ENCODE data around the gene PRKAA1. TPM values are rescaled to one million over a fixed set of nuclear protein-coding genes. Genes with fewer than 3 reads are reported as not detected.

The PRKAA1 gene
- total RNA-seq, 4 donors from 2014 or later, result 79.3 to 262 (median 112) TPM

DNA sequence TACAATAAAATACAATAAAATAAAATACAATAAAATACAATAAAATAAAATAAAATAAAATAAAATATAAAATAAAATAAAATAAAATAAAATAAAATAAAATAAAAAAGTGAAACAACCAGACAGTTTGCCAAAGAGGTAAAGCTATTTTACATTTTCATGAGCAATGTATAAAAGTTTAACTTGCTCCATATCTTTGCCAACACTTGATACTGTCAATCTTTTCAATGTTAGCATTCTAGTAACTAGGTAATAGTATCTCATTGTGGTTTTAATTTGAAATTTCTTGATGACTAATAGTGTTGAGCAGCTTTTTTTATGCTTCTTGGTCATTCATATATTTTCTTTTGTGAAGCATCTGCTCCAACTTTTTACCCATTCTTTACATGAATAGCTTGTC lies 59.7 kb downstream of the PRKAA1 start:
- H3K36me3 ChIP-seq, result peaks cover 0 to 20% (median 6%) of the 10 kb centered on the region in 4 donors
- DNase-seq, result no peak
- TF ChIP-seq EP300 (IDR thresholded peaks at IDR 0.05; ENCODE audit: low read depth) (no peak), POLR2AphosphoS5 (IDR thresholded peaks at IDR 0.05) (no peak), CTCF (IDR thresholded peaks at IDR 0.05) (no peak), POLR2A (IDR thresholded peaks at IDR 0.05) (no peak)
- H3K4me1 ChIP-seq, result peaks cover 17 to 35% (median 23%) of the 10 kb centered on the region in 4 donors
- no peak overlapping the region for H3K27ac ChIP-seq
- intact Hi-C loops (cut with DNase I; ENCODE audit: low total_unique reads), result loop anchor here (10.0 kb wide), 1 partner anchor 1024 kb away; no protein-coding TSS in a partner anchor
- no peaks in the 10 kb centered on the region for H3K27me3 ChIP-seq
- in situ Hi-C loops (cut with MboI; ENCODE audit: low pct_ligation_motif_present in 1 of 4, low pct_unique_long_range_greater_than_20kb in 1 of 4, low sequenced_read_pairs in 3 of 4), result loop anchor here (25.0 kb wide), 3 partner anchors 801 to 1151 kb away; no protein-coding TSS in a partner anchor
- no peaks in the 10 kb centered on the region for H3K9me3 ChIP-seq
- no peak overlapping the region for H3K4me3 ChIP-seq

DNA sequence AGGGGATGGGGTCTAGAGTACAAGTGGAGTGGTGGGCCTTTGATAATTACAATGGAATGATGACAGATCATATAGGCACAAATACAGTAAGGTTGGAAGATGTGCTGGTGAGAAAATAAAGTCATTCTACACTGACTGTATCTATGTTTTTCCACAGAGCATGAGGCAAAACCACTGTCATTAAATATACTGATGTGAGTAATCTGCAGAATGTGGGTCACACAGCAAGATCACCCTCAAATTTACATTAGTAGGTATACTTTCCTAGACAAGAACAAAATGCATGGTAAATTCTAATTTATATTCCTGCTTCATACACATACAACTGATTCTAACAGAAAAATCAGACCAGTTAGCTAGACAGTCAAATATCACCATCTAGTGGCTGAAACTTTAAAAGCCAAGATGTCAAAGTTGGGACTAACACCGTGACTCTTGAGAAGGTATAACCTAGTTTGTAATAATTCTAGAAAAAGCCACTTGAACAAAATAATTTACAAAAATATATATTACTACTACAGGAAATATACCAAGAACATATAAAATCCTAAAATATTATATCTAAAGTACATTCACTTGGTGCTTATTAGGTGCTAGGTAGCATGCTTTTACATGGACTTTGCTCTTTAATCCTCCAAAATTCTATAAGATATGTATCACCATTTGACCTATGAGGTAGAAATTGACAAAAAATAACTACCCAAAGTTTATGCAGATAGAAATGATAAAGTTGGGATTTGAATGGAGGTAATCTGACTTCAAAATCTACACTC lies 61.9 kb downstream of the PRKAA1 start:
- in situ Hi-C loops (cut with MboI; ENCODE audit: low pct_ligation_motif_present in 1 of 4, low pct_unique_long_range_greater_than_20kb in 1 of 4, low sequenced_read_pairs in 3 of 4) (loop anchor here (25.0 kb wide), 3 partner anchors 799 to 1149 kb away; no protein-coding TSS in a partner anchor), intact Hi-C loops (cut with DNase I; ENCODE audit: low total_unique reads) (loop anchor here (10.0 kb wide), 1 partner anchor 1021 kb away; no protein-coding TSS in a partner anchor)
- H3K27ac ChIP-seq, result peak overlapping the region in 2 of 4 donors; percentile 61 to 76

DNA sequence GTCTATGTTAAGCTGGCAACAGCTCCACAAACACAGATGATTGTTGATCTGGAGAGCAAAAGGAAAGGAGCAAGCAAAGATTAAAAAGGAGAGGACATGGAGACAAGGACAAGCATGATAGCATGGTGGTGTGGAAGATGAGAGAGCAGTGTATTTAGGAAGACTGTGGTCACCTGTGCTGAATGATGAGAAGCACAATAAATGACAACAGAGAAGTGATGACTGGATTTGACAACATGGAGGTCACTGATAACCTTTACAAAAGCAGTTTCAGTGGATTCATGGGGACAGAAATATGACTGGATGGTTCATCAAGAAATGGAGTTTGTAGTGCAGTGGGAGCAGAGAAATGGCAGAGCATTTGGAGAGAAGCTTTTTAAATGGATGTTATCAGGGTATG lies 62.6 kb downstream of the PRKAA1 start:
- no peak for DNase-seq
- in situ Hi-C loops (cut with MboI; ENCODE audit: low pct_ligation_motif_present in 1 of 4, low pct_unique_long_range_greater_than_20kb in 1 of 4, low sequenced_read_pairs in 3 of 4) (loop anchor here (25.0 kb wide), 3 partner anchors 798 to 1148 kb away; no protein-coding TSS in a partner anchor), intact Hi-C loops (cut with DNase I; ENCODE audit: low total_unique reads) (loop anchor here (10.0 kb wide), 1 partner anchor 1021 kb away; no protein-coding TSS in a partner anchor)
- H3K4me1 ChIP-seq, result peaks cover 22 to 52% (median 31%) of the 10 kb centered on the region in 4 donors
- TF ChIP-seq CTCF (IDR thresholded peaks at IDR 0.05) (no peak), EP300 (IDR thresholded peaks at IDR 0.05; ENCODE audit: low read depth) (no peak), POLR2AphosphoS5 (IDR thresholded peaks at IDR 0.05) (no peak), POLR2A (IDR thresholded peaks at IDR 0.05) (no peak)
- no peaks in the 10 kb centered on the region for H3K9me3 ChIP-seq
- H3K4me3 ChIP-seq, result no peak overlapping the region
- peak overlapping the region; percentile 47 to 76 (median 62) for H3K27ac ChIP-seq
- no peaks in the 10 kb centered on the region for H3K27me3 ChIP-seq
- H3K36me3 ChIP-seq, result peaks cover 0 to 6% (median under 1%) of the 10 kb centered on the region in 4 donors

More for the DNA sequence above, 61.9 kb downstream of the PRKAA1 start:
- no peak for TF ChIP-seq POLR2AphosphoS5 (IDR thresholded peaks at IDR 0.05)
- TF ChIP-seq EP300 (IDR thresholded peaks at IDR 0.05; ENCODE audit: low read depth), result no peak
- TF ChIP-seq POLR2A (IDR thresholded peaks at IDR 0.05), result no peak
- peak; percentile 70 to 83 (median 73) for TF ChIP-seq CTCF (IDR thresholded peaks at IDR 0.05)
- H3K4me3 ChIP-seq, result no peak overlapping the region
- H3K27me3 ChIP-seq, result no peaks in the 10 kb centered on the region
- H3K36me3 ChIP-seq, result peaks cover 0 to 13% (median 4%) of the 10 kb centered on the region in 4 donors
- 3 to 33% methylated on average over 1 of the region's 1 CpG for WGBS, 2 donors (ENCODE audit: low coverage in 1 of 2)
- peaks cover 22 to 48% (median 31%) of the 10 kb centered on the region in 4 donors for H3K4me1 ChIP-seq
- DNase-seq, result no peak
- no peaks in the 10 kb centered on the region for H3K9me3 ChIP-seq

DNA sequence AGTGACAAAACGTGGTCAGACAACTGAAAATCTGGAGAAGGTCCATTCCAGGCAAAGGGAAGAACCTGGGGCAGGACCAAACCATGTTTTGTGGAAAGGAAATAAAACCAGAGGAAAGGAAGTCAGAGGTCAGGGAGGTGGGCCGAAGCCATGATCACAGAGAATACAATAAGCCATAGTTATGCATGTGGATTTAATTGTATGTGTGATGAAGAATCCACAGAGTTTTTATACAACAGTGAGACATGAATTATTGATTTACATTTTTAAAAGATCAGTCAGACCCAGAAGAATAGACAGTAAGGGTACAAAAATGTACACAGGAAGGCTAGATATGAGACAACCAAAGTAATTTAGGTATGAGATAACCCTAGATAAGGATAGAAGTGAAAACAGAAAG lies 63.2 kb downstream of the PRKAA1 start:
- no peak for DNase-seq
- intact Hi-C loops (cut with DNase I; ENCODE audit: low total_unique reads), result loop anchor here (10.0 kb wide), 1 partner anchor 1020 kb away; no protein-coding TSS in a partner anchor
- Histone ChIP-seq H3K4me3 (no peak overlapping the region), H3K36me3 (peaks cover 0 to under 1% (median 0%) of the 10 kb centered on the region in 4 donors), H3K27ac (peak overlapping the region; percentile 47 to 76 (median 62)), H3K9me3 (no peaks in the 10 kb centered on the region), H3K27me3 (no peaks in the 10 kb centered on the region), H3K4me1 (peaks cover 22 to 52% (median 31%) of the 10 kb centered on the region in 4 donors)
- 41 to 51% methylated on average over 2 of the region's 2 CpGs for WGBS, 2 donors (ENCODE audit: low coverage in 1 of 2)
- in situ Hi-C loops (cut with MboI; ENCODE audit: low pct_ligation_motif_present in 1 of 4, low pct_unique_long_range_greater_than_20kb in 1 of 4, low sequenced_read_pairs in 3 of 4), result loop anchor here (25.0 kb wide), 3 partner anchors 798 to 1148 kb away; no protein-coding TSS in a partner anchor
- TF ChIP-seq POLR2A (IDR thresholded peaks at IDR 0.05), result no peak
- no peak for TF ChIP-seq POLR2AphosphoS5 (IDR thresholded peaks at IDR 0.05)
- TF ChIP-seq CTCF (IDR thresholded peaks at IDR 0.05), result no peak
- TF ChIP-seq EP300 (IDR thresholded peaks at IDR 0.05; ENCODE audit: low read depth), result no peak
